HL-60 (cell line): Measurements from ENCODE around the gene AMFR.

Experiments
- DNase-seq, 2 experiments: peaks; one replicate each; pipeline ENCODE4 v3.0.0-alpha.2; 2010 to 2020; ENCODE audit warnings: low read depth in 1 of 2, low spot score in 1 of 2
- H3K27ac ChIP-seq: fragments of 250-450 bp; sonication (Bioruptor Pico); replicated peaks from 2 replicates; pipeline ENCODE4 v1.5.1; 2020; ENCODE audit warnings: mild to moderate bottlenecking, moderate library complexity
- H3K27me3 ChIP-seq: fragments of 250-450 bp; sonication (Bioruptor Pico); 2 replicates; pipeline ENCODE4 v1.5.1; 2021; ENCODE audit warnings: mild to moderate bottlenecking, moderate library complexity; ENCODE audit not compliant: insufficient read depth, poor library complexity, severe bottlenecking
- H3K4me3 ChIP-seq: replicated peaks from 2 replicates; pipeline ENCODE4 v1.5.1; 2011; ENCODE audit warnings: mild to moderate bottlenecking, control low read depth, low read length; ENCODE audit not compliant: insufficient read depth
- CTCF ChIP-seq: IDR thresholded peaks from one replicate; pipeline ENCODE4 v1.5.1; 2011; ENCODE audit warnings: low read length, control low read depth, inconsistent platforms; ENCODE audit not compliant: insufficient read depth
- GABPA ChIP-seq: IDR thresholded peaks from 2 replicates; pipeline ENCODE4 v1.6.1; 2012; ENCODE audit warnings: low read depth
- POLR2AphosphoS5 ChIP-seq: IDR thresholded peaks from 2 replicates; pipeline ENCODE4 v1.6.1; 2012; ENCODE audit warnings: low read depth
- REST ChIP-seq: IDR thresholded peaks from 2 replicates; pipeline ENCODE4 v1.6.1; 2012; ENCODE audit warnings: low read depth; ENCODE audit not compliant: insufficient replicate concordance
- SPI1 ChIP-seq: IDR thresholded peaks from 2 replicates; pipeline ENCODE4 v1.6.1; 2012; ENCODE audit warnings: low read depth, mild to moderate bottlenecking, borderline replicate concordance

Gene AMFR

GRCh38 chr16:56370875-56371659 is 54.3 kb downstream of the AMFR start:
- no peak overlapping the region for H3K4me3 ChIP-seq
- DNase-seq: no peak
- TF ChIP-seq GABPA: no peak
- TF ChIP-seq REST: no peak
- TF ChIP-seq POLR2AphosphoS5: no peak
- no peak for TF ChIP-seq SPI1
- TF ChIP-seq CTCF: no peak
- H3K27me3 ChIP-seq: no peaks in the 10 kb centered on the region
- H3K27ac ChIP-seq: no peak overlapping the region

GRCh38 chr16:56370185-56370874 is 55.0 kb downstream of the AMFR start:
- TF ChIP-seq GABPA (no peak), REST (no peak), CTCF (no peak), POLR2AphosphoS5 (no peak), SPI1 (no peak)
- Histone ChIP-seq H3K27ac (no peak overlapping the region), H3K27me3 (no peaks in the 10 kb centered on the region), H3K4me3 (no peak overlapping the region)
- no peak for DNase-seq

GRCh38 chr16:56369202-56369601 is 56.1 kb downstream of the AMFR start:
- H3K27me3 ChIP-seq: no peaks in the 10 kb centered on the region
- no peak overlapping the region for H3K27ac ChIP-seq
- no peak for DNase-seq
- TF ChIP-seq REST (no peak), GABPA (no peak), SPI1 (no peak), CTCF (no peak), POLR2AphosphoS5 (no peak)
- no peak overlapping the region for H3K4me3 ChIP-seq
